Coronary artery (tissue), 2 donors: ENCODE results near the gene ARHGAP31.
"Not testable (repeated sequence)": the region's sequence is repeated elsewhere in the genome, so short reads cannot be mapped to it uniquely, and the experiment has no call there.

Source experiments
- DNase-seq: peaks from one replicate; pipeline ENCODE4 v3.0.0-alpha.2; 2017; ENCODE audit warnings: low spot score
- H3K27ac ChIP-seq, 2 donors: fragments of 200-600 bp; sonication (generic); one replicate each; pipeline ENCODE4 v1.5.1; 2016 to 2019
- H3K4me3 ChIP-seq: fragments of 200-600 bp; sonication (generic); 2 replicates; pipeline ENCODE4 v1.5.1; 2016; ENCODE audit warnings: mild to moderate bottlenecking, moderate library complexity
- CTCF ChIP-seq: fragments of 200-600 bp; sonication (generic); IDR thresholded peaks from one replicate; pipeline ENCODE4 v1.5.1; 2019; ENCODE audit warnings: antibody characterized with exemption

ARHGAP31 gene

GRCh38 chr3:119365418-119365817, 71.2 kb downstream of the ARHGAP31 start:
- no peak for DNase-seq
- TF ChIP-seq CTCF, result no peak
- Histone ChIP-seq H3K27ac (no peak overlapping the region), H3K4me3 (no peak overlapping the region)

GRCh38 chr3:119367000-119367399, 72.8 kb downstream of the ARHGAP31 start:
- no peak overlapping the region for H3K4me3 ChIP-seq
- no peak for DNase-seq
- H3K27ac ChIP-seq, result no peak overlapping the region
- no peak for TF ChIP-seq CTCF

- TF ChIP-seq CTCF, result no peak
- DNase-seq, result no peak
- H3K4me3 ChIP-seq, result no peak overlapping the region
- no peak overlapping the region for H3K27ac ChIP-seq
These were observed 74.1 kb downstream of the ARHGAP31 start for GRCh38 chr3:119368298-119368697.

- DNase-seq, H3K27ac ChIP-seq: not testable (repeated sequence)
These were observed 77.6 kb downstream of the ARHGAP31 start for GRCh38 chr3:119371786-119372185.

GRCh38 chr3:119375106-119375505, 80.9 kb downstream of the ARHGAP31 start:
- Histone ChIP-seq H3K4me3 (no peak overlapping the region), H3K27ac (no peak overlapping the region)
- TF ChIP-seq CTCF, result no peak
- no peak for DNase-seq

More at GRCh38 chr3:119371786-119372185, 77.6 kb downstream of the ARHGAP31 start:
- not testable (repeated sequence) for H3K4me3 ChIP-seq

GRCh38 chr3:119375510-119375909, 81.3 kb downstream of the ARHGAP31 start:
- Histone ChIP-seq H3K27ac (no peak overlapping the region), H3K4me3 (no peak overlapping the region)
- DNase-seq, result no peak
- TF ChIP-seq CTCF, result no peak

- H3K27ac ChIP-seq, result no peak overlapping the region
- DNase-seq, result no peak
- no peak for TF ChIP-seq CTCF
These were observed 82.6 kb downstream of the ARHGAP31 start for GRCh38 chr3:119376758-119377157.

GRCh38 chr3:119378259-119378803, 84.1 kb downstream of the ARHGAP31 start:
- no peak overlapping the region for H3K27ac ChIP-seq
- DNase-seq, result no peak
- TF ChIP-seq CTCF, result no peak
- H3K4me3 ChIP-seq, result no peak overlapping the region

More at GRCh38 chr3:119376758-119377157, 82.6 kb downstream of the ARHGAP31 start:
- H3K4me3 ChIP-seq, result no peak overlapping the region
